ENCODE data around the gene KDM1B.

GRCh38 chr6:18155864-18156421, 721 bp downstream of the KDM1B start:
- peak; percentile 0; the same call in 1 of the 2 replicates for TF ChIP-seq ZBTB7A (IDR thresholded peaks at IDR 0.05; ENCODE audit: low read depth)
- no peak for TF ChIP-seq REST (IDR thresholded peaks at IDR 0.05; ENCODE audit: low read depth)
- 0 out of 2 replicates have a peak, but pooled peaks have one; percentile 51 for TF ChIP-seq NFIC (IDR thresholded peaks at IDR 0.05)
- TF ChIP-seq YY1 (IDR thresholded peaks at IDR 0.05; ENCODE audit: low read depth), result no peak
- 0 out of 2 replicates have a peak, but pooled peaks have one; percentile 13 for TF ChIP-seq TAF1 (IDR thresholded peaks at IDR 0.05; ENCODE audit: low read depth)
- TF ChIP-seq CEBPB (IDR thresholded peaks at IDR 0.05), result no peak
- TF ChIP-seq EP300 (IDR thresholded peaks at IDR 0.05; ENCODE audit: borderline replicate concordance), result no peak
- no peak for TF ChIP-seq USF1 (IDR thresholded peaks at IDR 0.05)
